HL-60 (cell line): ENCODE data around the gene TXNRD2.
"Not testable (repeated sequence)": the region's sequence is repeated elsewhere in the genome, so short reads cannot be mapped to it uniquely, and the experiment has no call there.

Experiments
- DNase-seq, 2 experiments: peaks; one replicate each; pipeline ENCODE4 v3.0.0-alpha.2; 2010 to 2020; ENCODE audit warnings: low read depth in 1 of 2, low spot score in 1 of 2
- H3K27ac ChIP-seq: fragments of 250-450 bp; sonication (Bioruptor Pico); replicated peaks from 2 replicates; pipeline ENCODE4 v1.5.1; 2020; ENCODE audit warnings: mild to moderate bottlenecking, moderate library complexity
- H3K27me3 ChIP-seq: fragments of 250-450 bp; sonication (Bioruptor Pico); 2 replicates; pipeline ENCODE4 v1.5.1; 2021; ENCODE audit warnings: mild to moderate bottlenecking, moderate library complexity; ENCODE audit not compliant: insufficient read depth, poor library complexity, severe bottlenecking
- H3K4me3 ChIP-seq: replicated peaks from 2 replicates; pipeline ENCODE4 v1.5.1; 2011; ENCODE audit warnings: mild to moderate bottlenecking, control low read depth, low read length; ENCODE audit not compliant: insufficient read depth
- GABPA ChIP-seq: IDR thresholded peaks from 2 replicates; pipeline ENCODE4 v1.6.1; 2012; ENCODE audit warnings: low read depth
- POLR2AphosphoS5 ChIP-seq: IDR thresholded peaks from 2 replicates; pipeline ENCODE4 v1.6.1; 2012; ENCODE audit warnings: low read depth
- SPI1 ChIP-seq: IDR thresholded peaks from 2 replicates; pipeline ENCODE4 v1.6.1; 2012; ENCODE audit warnings: low read depth, mild to moderate bottlenecking, borderline replicate concordance
- TF ChIP-seq, protein P1 (sequence below): IDR thresholded peaks from one replicate; pipeline ENCODE4 v1.5.1; 2011; ENCODE audit warnings: low read length, control low read depth, inconsistent platforms; ENCODE audit not compliant: insufficient read depth
- TF ChIP-seq, protein P2 (sequence below): IDR thresholded peaks from 2 replicates; pipeline ENCODE4 v1.6.1; 2012; ENCODE audit warnings: low read depth; ENCODE audit not compliant: insufficient replicate concordance

TXNRD2 gene

DNA sequence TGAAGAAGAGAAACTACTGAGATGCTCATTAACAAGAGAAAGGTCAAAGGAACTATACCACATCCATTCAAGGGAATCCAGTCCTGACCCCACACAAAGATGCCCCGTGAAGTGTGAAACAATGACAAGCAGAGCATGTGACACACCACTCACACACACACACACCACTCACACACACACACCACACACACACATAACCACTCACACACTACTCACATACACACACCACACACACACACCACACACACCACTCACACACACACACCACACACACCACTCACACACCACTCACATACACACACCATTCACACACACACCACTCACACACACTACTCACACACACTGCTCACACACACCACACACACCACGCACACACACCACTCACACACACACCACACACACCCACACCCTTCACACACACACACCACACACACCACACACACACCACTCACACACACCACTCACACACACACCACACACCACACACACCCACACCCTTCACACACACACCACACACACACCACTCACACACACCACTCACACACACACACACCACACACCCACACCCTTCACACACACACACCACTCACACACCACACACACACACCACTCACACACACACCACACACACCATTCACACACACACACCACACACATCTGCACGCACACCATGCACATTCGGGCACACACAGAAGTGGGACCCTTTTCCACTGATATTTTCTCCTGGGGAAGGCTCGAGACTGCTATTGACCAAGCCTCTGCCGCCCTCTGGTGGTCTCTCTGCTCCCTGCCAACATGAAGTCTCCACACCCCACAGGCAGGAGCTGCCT is 32.1 kb downstream of the TXNRD2 start:
- DNase-seq: peak; percentile 35 to 77

DNA sequence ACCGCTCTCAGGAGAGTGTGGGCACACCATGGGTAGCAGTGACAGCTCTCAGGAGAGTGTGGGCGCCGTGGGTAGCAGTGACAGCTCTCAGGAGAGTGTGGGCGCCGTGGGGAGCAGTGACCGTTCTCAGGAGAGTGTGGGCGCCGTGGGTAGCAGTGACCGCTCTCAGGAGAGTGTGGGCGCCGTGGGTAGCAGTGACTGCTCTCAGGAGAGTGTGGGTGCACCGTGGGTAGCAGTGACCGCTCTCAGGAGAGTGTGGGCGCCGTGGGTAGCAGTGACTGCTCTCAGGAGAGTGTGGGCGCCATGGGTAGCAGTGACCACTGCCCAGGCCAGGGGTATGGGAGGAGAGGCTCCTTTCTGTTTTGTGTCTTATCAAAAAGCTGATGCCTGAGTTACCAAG is 33.7 kb downstream of the TXNRD2 start:
- DNase-seq, H3K4me3 ChIP-seq, H3K27me3 ChIP-seq, H3K27ac ChIP-seq: not testable (repeated sequence)

More for the DNA sequence above, 32.1 kb downstream of the TXNRD2 start:
- Histone ChIP-seq H3K27me3 (no peaks in the 10 kb centered on the region), H3K27ac (no peak overlapping the region), H3K4me3 (no peak overlapping the region)
- TF ChIP-seq, protein P1, sequence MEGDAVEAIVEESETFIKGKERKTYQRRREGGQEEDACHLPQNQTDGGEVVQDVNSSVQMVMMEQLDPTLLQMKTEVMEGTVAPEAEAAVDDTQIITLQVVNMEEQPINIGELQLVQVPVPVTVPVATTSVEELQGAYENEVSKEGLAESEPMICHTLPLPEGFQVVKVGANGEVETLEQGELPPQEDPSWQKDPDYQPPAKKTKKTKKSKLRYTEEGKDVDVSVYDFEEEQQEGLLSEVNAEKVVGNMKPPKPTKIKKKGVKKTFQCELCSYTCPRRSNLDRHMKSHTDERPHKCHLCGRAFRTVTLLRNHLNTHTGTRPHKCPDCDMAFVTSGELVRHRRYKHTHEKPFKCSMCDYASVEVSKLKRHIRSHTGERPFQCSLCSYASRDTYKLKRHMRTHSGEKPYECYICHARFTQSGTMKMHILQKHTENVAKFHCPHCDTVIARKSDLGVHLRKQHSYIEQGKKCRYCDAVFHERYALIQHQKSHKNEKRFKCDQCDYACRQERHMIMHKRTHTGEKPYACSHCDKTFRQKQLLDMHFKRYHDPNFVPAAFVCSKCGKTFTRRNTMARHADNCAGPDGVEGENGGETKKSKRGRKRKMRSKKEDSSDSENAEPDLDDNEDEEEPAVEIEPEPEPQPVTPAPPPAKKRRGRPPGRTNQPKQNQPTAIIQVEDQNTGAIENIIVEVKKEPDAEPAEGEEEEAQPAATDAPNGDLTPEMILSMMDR: peak; percentile 94
- TF ChIP-seq POLR2AphosphoS5: no peak

DNA sequence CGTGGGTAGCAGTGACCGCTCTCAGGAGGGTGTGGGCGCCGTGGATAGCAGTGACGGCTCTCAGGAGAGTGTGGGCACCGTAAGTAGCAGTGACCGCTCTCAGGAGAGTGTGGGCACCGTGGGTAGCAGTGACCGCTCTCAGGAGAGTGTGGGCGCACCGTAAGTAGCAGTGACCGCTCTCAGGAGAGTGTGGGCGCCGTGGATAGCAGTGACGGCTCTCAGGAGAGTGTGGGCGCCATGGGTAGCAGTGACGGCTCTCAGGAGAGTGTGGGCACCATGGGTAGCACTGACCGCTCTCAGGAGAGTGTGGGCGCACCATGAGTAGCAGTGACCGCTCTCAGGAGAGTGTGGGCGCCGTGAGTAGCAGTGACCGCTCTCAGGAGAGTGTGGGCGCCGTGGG is 34.8 kb downstream of the TXNRD2 start:
- DNase-seq, H3K27ac ChIP-seq, H3K4me3 ChIP-seq, H3K27me3 ChIP-seq: not testable (repeated sequence)

DNA sequence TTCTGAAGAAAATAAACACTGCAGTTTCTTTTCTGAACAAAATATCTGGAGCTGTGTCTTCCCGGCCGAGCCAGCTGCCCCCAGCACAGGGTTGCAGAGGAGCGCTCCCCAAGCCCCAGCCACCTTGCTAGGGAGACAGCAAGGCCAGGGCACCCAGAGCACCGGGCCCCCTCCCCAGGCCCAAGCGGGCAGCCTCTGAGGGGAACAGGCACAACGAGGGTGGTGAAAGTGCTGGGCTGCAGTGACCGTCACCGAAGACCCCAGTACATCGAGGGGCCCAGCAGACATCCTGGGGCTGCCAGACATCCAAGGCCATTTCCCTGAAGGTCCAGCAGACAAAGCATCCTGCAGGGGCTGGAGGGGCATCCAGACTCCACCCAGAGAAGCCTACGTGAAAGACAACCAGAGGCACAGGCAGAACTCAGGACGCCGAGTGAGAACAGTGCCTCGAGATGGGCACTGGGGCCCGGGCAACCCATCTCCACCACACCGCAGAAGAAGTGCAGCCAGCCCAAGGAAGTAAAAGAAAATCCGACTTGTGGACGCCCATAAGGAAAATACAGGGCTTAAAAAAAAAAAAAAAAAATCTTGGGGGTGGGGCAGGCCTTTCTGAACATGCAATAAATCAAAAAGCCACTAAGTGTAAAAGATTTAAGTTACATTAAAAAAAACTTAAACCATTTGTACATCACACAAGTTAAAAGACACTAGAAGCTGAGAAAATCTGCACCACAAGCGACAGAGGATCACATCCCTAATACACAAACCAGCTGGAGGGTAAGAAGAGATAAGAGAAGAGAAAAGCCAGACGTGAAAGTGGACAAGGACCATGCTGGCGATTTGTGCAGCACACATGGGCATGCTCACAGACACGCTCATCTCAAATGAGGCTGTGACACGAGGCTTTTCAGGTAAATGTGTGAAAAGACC is 36.0 kb downstream of the TXNRD2 start:
- TF ChIP-seq POLR2AphosphoS5 (no peak), GABPA (no peak), SPI1 (no peak)
- TF ChIP-seq, protein P1: no peak
- TF ChIP-seq, protein P2, sequence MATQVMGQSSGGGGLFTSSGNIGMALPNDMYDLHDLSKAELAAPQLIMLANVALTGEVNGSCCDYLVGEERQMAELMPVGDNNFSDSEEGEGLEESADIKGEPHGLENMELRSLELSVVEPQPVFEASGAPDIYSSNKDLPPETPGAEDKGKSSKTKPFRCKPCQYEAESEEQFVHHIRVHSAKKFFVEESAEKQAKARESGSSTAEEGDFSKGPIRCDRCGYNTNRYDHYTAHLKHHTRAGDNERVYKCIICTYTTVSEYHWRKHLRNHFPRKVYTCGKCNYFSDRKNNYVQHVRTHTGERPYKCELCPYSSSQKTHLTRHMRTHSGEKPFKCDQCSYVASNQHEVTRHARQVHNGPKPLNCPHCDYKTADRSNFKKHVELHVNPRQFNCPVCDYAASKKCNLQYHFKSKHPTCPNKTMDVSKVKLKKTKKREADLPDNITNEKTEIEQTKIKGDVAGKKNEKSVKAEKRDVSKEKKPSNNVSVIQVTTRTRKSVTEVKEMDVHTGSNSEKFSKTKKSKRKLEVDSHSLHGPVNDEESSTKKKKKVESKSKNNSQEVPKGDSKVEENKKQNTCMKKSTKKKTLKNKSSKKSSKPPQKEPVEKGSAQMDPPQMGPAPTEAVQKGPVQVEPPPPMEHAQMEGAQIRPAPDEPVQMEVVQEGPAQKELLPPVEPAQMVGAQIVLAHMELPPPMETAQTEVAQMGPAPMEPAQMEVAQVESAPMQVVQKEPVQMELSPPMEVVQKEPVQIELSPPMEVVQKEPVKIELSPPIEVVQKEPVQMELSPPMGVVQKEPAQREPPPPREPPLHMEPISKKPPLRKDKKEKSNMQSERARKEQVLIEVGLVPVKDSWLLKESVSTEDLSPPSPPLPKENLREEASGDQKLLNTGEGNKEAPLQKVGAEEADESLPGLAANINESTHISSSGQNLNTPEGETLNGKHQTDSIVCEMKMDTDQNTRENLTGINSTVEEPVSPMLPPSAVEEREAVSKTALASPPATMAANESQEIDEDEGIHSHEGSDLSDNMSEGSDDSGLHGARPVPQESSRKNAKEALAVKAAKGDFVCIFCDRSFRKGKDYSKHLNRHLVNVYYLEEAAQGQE: no peak
- no peak overlapping the region for H3K27ac ChIP-seq
- DNase-seq: no peak
- no peaks in the 10 kb centered on the region for H3K27me3 ChIP-seq
- H3K4me3 ChIP-seq: no peak overlapping the region

DNA sequence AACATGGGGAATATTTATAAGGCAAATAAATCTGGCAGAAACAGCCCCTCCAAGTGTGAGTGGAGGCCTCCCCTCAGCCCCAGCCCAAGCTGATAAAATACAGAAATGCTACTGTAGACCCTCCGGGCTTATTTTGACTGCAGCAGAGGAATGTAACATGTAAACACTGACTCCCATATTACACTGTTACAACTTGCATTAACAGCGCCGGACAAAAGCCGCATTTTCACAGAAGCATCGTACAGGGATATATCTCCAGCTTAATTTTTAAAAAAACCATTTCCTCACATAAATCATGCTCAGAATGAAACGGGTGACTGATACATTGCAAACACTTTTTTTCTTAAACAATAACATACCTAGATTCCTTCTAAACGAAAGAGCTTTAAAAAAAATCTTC is 36.7 kb downstream of the TXNRD2 start:
- DNase-seq: no peak
- H3K27me3 ChIP-seq: no peaks in the 10 kb centered on the region
- no peak overlapping the region for H3K27ac ChIP-seq
- TF ChIP-seq POLR2AphosphoS5: no peak
- TF ChIP-seq GABPA: no peak
- TF ChIP-seq, protein P2: no peak
- TF ChIP-seq, protein P1: no peak
- TF ChIP-seq SPI1: no peak
- no peak overlapping the region for H3K4me3 ChIP-seq
